GM19043 (cell line): ENCODE measurements around the gene C19orf85.
"Not testable (repeated sequence)": the region's sequence is repeated elsewhere in the genome, so short reads cannot be mapped to it uniquely, and the experiment has no call there.

Source experiments
- ATAC-seq: cut with Tn5 transposase; IDR thresholded peaks from one replicate; pipeline ENCODE4 v1.9.1; 2021; ENCODE audit warnings: low read depth; ENCODE audit not compliant: unreplicated experiment

Gene C19orf85

DNA sequence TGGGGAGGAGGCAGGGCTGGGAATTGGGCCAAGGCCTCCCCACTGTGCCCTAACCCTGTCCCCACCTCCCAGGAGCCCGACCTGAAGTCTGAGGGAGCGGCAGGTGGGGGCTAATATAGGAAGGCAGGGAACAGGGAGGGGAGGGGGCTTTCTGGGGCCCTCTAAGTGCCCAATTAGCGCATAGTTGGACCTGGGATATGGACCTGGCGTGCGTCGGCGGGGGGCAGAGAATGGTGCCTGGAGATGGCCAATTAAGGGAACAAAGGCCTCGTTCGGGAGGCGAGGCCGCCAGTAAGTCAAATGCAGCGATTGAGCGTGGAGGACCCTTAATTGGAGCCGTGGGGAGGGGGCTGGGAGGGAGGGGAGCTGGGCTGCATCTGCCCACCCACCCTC lies at the start of gene C19orf85:
Gene C19orf85, minus strand, starts transcription at position 90 of the 393 bp plus-strand sequence. CDS start 197 bp downstream, outside the sequence.
- ATAC-seq: no peak

DNA sequence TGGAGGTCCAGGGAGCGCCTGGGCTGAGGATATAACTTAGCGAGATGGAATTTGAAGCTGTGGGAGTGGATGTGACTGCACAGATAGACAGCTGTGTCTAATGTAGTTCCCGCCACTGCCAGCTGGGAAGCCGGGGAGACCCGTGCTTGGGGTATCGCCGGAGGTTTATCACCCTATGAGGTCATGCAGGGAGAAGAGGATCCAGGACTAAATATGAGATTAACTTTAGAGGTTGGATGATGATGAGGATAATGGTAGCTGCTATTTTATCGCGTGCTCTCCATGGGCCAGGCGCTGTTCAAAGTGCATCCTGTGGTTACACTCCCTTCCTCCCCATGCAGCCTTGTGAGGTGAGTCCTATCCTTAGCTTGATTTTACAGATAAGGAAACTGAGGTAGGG lies 43.6 kb upstream of the C19orf85 start:
- no peak for ATAC-seq

DNA sequence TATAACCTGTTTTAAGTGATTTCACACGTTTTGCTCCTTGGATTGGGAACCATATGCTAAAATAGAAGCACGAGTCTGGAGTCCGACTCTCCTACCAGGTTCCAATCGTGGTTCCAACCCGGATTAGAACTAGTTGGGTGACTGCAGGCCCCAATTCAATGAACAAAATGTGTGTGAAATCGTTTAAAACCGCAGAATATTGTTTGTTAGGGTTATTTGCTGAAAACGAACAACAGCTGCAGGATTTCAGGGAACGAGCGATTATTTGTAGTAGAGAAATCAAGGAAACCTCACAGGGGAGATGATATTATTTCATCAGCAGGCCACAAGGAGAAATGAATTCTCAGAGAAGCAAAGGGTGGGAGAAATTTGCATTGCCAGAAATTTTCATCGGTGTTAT lies 40.4 kb upstream of the C19orf85 start:
- no peak for ATAC-seq

DNA sequence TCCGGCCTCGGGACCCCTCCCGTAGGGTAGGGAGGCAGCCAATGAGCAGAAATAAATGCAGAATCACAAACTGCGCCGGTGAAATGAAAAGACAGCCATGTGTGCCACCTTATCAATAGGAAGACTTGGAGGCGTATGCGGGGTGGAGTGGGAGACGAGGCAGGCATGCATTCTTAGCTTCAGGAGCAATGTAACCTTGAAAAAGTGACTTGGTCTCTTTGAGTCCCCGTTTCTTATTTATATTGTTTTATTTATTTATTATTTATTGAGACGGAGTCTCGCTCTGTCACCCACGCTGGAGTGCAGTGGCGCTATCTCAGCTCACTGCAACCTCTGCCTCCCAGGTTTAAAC lies 39.7 kb upstream of the C19orf85 start:
- no peak for ATAC-seq

DNA sequence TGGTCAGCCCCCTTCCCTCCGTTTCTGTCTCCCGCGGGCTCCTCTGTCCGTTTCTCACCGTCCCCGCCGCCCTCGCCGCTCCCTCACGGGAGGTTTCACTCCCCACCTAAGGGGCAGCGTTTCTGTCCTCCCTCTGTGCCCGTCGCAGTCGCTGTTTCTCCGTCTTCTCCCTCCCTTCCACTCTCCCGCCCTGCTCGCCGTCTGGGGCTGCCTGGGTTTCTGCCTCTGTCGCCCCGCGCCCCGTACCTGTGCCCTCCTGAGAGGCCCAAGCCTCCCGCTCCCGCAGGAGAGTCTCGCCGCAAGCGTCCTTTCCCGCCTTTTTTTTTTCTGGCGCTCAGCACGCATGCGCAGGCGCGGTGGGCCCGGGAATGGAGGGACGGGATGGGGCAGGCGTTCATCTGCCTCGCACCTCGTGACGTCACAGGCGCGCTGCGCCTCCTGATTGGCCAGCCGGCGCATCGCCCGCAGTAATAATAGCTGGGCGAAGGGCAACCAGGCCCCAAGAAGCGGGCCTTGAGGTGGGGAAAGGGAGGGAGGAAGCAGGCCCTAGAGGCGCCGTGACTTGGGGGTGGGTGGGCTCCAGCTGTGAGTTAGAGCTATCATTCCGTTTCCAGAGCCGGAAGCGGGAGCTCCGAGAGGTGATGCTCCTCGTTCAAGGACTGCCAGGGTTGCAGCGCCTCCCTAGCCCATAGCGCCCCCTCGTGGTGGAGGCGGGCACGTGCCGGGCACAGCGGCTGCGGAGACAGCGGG lies 39.1 kb upstream of the C19orf85 start:
- ATAC-seq: peak; percentile 81

DNA sequence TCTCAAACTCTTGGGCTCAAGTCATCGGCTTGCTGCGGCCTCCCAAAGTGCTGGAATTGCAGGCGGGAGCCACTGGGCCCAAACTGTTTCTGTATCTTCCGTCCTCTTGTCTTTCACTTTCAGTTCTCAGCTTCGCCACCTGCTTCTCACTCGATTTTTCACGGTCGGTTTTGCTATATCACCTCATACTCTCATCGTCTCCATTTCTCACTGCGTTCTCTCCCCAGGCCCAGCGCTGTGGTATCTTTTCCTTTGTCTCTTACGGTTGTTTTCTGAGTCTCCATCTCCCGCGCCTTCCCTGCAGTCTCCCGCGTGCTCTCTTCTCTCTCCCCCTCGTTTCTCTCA lies 38.6 kb upstream of the C19orf85 start:
- no peak for ATAC-seq

DNA sequence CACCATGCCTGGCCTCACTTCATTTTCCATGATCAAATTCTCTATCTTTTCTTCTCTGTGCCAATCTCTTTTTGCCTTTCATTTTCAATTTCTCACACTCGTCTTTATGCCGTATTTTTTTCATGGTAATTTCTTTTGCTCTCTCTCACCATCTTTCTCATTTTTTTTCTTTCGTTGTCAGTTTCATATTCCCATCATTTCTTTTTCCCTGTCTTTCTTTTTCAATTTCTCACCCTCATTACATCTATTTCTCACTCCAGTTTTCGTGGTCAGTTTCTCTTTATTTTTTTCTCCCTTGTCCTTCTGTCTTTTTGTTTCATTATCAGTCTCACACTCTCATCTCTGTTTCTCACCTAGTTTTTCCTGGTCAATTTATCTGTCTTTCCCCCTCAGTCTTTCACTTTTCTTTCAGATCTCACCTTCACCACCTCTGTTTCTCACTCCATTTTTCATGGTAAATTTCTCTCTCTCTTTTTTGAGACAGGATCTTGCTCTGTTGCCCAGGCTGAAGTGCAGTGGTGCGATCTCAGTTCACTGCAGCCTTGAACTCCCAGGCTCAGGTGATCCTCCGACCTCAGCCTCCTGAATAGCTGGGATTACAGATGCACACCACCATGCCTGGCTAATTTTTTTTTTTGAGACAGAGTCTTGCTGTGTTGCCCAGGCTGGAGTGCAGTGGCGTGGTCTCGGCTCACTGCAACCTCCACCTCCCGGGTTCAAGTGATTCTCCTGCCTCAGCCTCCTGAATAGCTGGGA lies 37.8 kb upstream of the C19orf85 start:
- ATAC-seq: no peak

DNA sequence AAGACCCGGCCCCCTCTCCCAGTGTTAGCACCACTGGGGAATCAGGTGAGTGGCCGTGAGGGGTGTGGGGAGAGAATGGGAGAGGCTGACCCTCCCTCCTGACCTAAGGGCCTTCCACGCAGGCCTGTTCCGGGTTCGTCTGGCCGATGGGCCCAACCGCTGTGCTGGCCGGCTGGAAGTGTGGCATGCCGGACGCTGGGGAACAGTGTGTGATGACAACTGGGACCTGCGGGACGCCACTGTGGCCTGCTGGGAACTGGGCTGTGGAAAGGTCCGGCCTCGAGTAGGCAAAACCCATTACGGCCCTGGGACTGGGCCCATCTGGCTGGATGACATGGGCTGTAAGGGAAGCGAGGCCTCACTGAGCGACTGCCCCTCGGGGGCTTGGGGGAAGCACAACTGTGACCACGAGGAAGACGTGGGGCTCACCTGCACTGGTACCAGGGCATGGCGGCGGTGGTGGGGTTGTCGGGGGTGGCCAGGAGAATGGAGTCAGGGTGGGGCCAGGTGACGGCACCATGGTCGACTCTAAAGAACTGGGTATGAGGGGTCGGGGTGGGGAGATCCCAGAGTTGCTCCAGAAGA lies 35.9 kb upstream of the C19orf85 start:
- no peak for ATAC-seq

DNA sequence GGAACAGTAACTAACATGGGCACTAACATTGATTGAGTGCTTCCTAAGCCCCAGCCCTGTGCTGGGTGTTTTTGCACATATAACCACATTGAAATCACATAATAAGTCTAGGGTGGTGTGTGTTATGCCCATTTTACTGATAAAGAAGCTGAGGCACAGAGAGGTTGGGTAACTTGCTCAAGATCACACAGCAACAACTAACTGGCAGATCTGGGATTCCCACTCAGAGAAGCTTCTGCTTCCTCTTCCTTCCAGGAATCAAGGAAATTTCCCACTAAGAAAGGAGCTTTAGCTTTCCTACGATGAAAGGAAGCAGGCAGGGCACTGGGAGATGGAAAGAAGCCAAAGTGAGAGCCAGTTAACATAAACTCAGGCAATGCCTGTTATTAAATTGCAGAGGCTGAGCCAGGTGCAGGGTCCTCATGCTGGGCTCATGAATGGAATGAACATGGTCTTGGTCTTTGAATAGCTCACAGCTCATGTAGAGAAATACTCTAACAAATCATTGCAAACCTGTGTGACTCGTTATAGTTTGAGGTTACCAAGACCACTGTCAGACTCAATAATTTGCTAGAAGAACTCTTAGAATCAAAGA lies 33.8 kb upstream of the C19orf85 start:
- ATAC-seq: no peak

DNA sequence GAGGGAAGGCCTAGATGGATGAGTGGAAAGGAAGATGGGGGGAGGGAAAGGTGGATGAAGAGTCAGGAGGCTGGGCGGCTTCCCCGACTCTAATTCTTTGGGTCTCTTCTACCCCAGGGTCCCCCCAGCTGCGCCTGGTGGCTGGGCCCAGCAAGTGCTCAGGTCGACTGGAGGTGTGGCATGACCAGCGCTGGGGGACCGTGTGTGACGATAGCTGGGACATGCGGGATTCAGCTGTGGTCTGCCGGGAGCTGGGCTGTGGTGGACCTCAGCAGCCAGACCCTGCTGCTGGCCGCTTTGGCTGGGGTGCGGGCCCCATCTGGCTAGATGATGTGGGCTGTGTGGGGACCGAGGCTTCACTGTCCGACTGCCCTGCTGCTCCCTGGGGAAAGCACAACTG lies 33.2 kb upstream of the C19orf85 start:
- ATAC-seq: no peak

DNA sequence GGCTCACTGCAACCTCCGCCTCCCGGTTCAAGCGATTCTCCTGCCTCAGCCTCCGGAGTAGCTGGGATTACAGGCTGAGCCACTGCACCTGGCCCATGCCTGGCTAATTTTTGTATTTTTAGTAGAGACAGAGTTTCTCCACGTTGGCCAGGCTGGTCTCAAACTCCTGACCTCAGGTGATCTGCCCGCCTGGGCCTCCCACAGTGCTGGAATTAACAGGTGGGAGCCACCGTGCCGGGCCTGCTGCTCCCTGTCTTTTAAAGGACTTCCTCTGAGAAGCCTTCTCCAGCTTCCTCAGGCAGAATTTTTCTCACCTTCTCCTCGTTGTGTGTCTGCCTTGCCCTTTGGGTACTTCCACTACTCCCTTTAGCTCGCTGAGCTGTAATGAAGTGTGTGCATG lies 32.3 kb upstream of the C19orf85 start:
- not testable (repeated sequence) for ATAC-seq

DNA sequence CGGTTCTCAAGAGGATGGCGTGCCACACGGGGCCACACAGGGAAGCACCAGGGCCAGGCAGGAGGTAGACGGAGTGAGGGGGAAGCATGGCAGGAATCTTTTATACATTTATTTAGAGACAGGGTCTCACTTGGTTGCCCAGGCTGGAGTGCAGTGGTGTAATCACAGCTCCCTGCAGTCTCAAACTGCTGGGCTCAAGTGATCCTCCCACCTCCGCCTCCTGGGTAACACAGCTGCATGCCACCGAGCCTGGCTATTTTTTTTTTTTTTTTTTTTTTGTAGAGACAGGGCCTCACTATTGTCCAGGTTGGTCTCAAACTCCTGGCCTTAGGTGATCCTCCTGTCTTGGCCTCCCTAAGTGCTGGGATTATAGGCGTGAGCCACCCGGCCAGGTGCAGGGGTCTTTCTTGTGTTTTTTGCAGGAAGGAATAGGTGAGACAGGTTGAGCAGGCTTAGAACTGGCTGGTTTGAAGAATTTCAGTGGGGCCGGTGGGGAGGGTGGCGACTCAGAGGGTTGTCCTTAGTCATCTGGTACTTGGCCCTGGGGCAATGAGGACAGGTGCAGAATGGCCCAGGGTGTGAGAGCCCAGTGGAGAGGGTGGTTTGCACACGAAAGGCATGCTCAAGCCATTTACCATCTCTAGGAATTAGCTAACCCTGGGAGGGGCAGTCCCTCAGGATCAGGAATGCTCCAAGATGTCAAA lies 31.2 kb upstream of the C19orf85 start:
- ATAC-seq: no peak

DNA sequence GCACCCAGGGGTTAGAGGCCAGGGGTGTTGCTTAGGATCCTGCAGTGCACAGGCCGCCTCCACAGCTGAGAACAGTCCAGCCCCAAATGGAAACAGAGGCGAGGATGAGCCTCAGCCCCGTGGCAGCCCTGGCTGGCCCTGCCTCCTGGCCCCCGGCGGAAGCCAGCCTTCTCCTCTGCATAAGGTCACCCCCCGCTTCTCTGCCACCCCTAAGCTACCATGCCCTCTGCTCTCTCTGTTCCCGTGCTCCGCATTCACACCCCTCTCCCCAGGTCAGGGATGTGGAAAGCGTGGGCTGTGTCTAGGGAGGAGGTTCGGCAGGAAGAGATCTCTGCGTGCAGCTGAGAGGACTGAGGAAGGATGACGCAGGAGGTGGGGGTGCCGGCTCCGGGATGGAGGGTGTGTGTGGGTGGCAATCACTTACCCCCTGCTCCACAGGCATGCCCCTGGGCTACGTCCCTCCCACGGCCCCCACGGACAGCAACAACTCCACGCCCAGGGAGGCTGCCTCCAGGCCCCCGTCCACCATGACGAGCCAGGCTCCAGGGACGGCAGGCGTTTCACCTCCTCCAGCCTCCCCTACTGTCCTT lies 29.7 kb upstream of the C19orf85 start:
- no peak for ATAC-seq

DNA sequence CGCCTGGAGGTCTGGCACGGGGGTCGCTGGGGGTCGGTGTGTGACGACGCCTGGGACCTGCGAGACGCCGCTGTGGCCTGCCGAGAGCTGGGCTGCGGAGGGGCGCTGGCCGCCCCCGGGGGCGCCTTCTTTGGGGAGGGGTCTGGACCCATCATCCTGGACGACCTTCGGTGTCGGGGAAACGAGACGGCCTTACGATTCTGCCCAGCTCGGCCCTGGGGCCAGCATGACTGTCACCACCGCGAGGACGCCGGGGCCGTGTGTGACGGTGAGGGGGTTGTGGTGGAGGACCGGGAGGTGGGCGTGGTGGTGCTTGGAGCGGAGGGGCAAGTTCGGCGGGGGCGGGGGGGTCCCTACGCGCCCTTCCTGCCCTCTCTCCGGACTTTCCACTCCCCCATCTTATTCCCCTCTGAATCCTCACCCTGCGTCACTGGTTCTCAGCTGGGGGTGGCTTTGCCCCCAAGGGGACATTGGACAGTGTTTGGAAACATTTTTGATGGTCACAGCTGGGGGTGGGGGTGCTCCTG lies 29.2 kb upstream of the C19orf85 start:
- ATAC-seq: no peak

DNA sequence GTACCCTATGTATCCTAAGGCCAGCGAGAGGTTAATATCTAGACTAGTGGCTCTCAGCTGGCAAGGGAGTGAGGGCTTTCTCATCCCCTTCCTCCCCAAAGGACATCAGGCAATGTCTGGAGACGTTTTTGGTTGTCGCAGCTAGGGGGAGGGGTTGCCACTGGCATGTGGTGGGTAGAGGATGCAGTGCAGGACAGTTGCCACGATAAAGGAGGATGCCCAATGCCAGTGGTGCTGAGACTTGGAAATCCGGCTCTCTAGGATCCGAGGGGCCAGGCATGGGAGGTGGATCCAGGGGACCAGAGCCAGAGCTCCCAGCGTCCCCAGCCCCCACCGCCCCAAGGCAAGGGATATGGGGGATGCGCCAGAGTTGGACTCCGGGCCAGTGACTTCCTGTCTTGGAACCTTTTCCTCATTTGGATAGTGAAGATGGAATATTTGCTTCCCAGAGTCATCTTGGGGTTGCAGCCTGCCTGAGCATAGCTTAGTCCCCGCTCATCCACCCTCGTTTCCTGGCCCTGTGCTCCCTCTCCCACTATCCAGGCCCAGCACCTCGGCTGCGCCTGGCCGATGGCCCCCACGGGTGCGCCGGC lies 28.6 kb upstream of the C19orf85 start:
- no peak for ATAC-seq

DNA sequence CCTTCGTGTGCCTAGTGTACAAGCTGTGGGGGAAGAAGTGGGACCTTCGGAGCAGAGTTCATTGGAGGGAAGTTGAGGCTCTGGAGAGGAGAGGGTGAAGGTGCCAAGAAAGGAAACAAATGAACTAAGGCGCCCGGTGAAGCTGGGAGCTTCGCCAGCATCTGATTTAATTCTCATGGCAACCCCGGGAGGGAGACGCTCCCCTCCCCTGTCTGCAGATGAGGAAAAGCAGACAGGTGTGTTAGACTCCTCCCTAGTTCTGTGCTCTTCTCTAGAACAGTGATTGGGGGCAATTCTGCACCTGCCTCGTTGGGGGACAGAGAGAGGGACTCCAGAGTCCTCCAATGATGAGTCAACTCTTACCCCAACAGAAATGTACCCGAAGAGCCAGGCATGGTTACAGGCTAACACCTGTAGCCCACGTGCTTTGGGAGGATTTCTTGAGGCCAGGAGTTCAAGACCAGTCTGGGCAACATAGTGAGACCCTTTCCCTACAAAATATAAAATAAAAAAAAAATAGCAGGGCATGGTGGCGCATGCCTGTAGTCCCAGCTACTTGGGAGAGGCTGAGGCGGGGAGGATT lies 27.9 kb upstream of the C19orf85 start:
- no peak for ATAC-seq

DNA sequence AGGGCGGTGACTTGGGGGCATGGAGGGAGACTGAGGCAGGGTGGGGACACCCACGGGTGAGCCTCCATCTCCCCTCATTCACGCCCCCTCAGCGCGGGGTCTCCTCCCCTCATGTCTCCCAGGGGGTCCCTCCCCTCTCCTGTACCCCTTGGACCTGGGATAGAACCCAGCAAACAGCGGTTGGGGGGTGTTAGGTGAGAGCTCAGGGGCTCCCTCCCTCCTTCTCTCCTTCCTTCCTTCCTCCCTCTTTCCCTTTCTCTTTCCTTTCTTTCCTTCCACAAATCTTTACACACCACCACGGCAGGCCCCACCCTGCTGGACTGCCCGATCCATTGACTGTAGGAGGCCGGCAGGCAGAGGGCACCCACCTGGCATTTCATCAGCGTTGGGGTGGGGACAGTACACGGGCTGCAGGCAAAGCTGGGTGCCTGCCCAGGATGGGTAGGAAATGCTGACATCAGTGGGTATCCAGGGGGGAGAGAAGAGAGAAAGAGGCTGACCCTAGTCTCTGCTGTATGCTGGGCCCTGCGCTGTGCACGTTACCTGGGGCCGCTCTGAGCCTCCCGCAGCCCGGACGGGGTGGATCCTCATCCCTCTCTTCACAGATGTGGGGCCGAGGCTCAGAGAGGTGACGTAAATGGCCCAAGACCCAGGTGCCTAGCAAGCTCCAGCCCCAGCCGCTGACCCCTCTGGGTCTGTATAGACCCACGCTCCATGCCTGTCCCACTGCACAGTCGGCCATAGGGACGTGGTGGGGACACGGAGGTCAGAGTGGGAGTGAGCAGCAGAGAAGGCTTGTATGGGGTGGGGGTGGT lies 27.2 kb upstream of the C19orf85 start:
- no peak for ATAC-seq

DNA sequence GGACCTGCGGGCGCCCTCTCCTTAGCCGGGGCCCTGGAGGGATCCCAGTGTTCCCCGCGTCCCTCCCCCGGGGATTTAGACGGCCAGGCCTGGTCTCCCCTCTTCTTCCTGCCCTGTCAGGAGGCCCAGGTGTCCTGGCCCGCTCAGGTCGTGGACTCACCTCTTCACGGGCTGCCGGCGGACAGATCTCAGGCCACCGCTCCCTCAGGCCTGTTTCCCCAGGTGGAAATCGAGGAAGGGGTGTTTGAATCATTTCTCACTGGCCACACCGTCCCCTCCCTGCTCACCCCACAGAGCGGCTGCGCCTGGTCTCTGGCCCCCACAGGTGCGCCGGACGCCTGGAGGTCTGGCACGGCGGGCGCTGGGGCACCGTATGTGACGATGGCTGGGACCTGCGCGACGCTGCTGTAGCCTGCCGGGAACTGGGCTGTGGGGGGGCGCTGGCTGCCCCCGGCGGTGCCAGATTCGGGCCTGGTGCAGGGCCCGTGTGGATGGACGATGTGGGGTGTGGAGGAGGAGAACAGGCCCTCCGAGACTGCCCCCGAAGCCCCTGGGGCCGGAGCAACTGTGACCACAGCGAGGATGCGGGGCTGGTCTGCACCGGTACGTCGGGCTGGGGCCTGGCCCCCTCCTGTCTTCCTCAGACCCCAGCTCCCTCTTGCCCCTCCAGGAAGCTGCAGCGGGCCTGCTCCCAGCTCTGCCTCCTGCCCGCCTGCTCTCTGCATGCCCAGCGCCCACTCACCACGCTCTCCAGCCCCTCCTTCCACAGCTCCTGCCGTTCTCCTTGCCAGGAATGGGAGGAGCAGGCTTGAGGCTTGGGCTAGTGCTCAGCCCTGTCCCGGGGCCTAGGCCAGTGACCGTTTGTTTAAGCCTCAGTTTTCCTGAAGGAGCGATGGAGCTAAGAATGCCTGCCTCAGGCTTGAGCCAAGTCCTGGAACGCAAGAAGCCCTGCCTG lies 26.2 kb upstream of the C19orf85 start:
- ATAC-seq: no peak
